ENCODE data around the gene SLC25A22. TPM values are rescaled to one million over a fixed set of nuclear protein-coding genes. Genes with fewer than 3 reads are reported as not detected.

The SLC25A22 gene
- total and polyA plus RNA-seq, 9 of the 15 experiments (the other 6 are each of a cell fraction or from before 2014, with no cell fraction given) = 0.41 to 55.4 (median 11.4) TPM

GRCh38 chr11:788009-788640, 10.0 kb downstream of the SLC25A22 start:
- FAIRE-seq (no peak), DNase-seq (ENCODE audit: extremely low read depth in 1 of 4, low spot score in 3 of 4) (no peak), ATAC-seq (no peak)
- POLR2A ChIA-PET = interaction anchor here (1.3 to 2.0 kb wide), 2 partner anchors 9 to 29 kb away, joined by 5 to 6 read pairs; no protein-coding TSS in a partner anchor
- no peak overlapping the region for H3K4me2 ChIP-seq (ENCODE audit: insufficient read depth, low read length)
- no peaks in the 10 kb centered on the region for H3K9me3 ChIP-seq (replicated peaks; ENCODE audit: control insufficient read depth, insufficient read depth, low read depth, low read length)
- H3K79me2 ChIP-seq (ENCODE audit: control insufficient read depth, insufficient read depth, low read length) = no peaks in the 10 kb centered on the region
- no peak overlapping the region for H3K4me3 ChIP-seq
- intact Hi-C loops (cut with micrococcal nuclease) = no loop called here
- no peak overlapping the region for H2AFZ ChIP-seq (ENCODE audit: low read depth, low read length)
- H3K4me1 ChIP-seq (replicated peaks in 1 of 2; ENCODE audit: control insufficient read depth in 2 of 2, insufficient read depth in 2 of 2, low read length in 2 of 2) = peaks cover 0 to 69% of the 10 kb centered on the region in 2 experiments; a peak in 2 of 5 replicates
- BruUV-seq (replicated peaks) = no TSS peak
- peaks cover 14% of the 10 kb centered on the region; the same call in 1 of the 3 replicates for H3K36me3 ChIP-seq (ENCODE audit: control insufficient read depth, insufficient read depth, low read length)
- TF ChIP-seq ZNF551 (CRISPR knock-in tag; IDR thresholded peaks at IDR 0.05) (no peak), YY1 (IDR thresholded peaks at IDR 0.05; ENCODE audit: borderline replicate concordance in 1 of 3, control insufficient read depth in 1 of 3, extremely low read depth in 1 of 3, insufficient read depth in 3 of 3, insufficient read length in 1 of 3, insufficient replicate concordance in 2 of 3, low read depth in 1 of 3, low read length in 2 of 3) (peak in 1 of 3 experiments; percentile 28), ZBTB7A (IDR thresholded peaks at IDR 0.05; ENCODE audit: borderline replicate concordance, control insufficient read depth, low read depth, low read length) (0 out of 2 replicates have a peak, but pooled peaks have one; percentile 18), POLR2G (IDR thresholded peaks at IDR 0.05; ENCODE audit: low read depth, low read length) (peak; percentile 59)
- H3K9ac ChIP-seq (ENCODE audit: insufficient read depth in 1 of 2, low read depth in 2 of 2, low read length in 2 of 2) = no peak overlapping the region
- 33% methylated on average over 25 of the region's 28 CpGs for WGBS (ENCODE audit: insufficient coverage, low coverage, missing lambda C conversion rate)
- in situ Hi-C loops (cut with MboI) = no loop called here
- CTCF ChIA-PET (ENCODE audit: low intra/inter-chr PET ratio) = no interaction called here
- H3K27me3 ChIP-seq (ENCODE audit: control insufficient read depth in 2 of 2, insufficient read depth in 2 of 2, low read length in 2 of 2) = no peaks in the 10 kb centered on the region
- H4K20me1 ChIP-seq (replicated peaks; ENCODE audit: control insufficient read depth, insufficient read depth, low read length) = no peaks in the 10 kb centered on the region
- H3K27ac ChIP-seq (ENCODE audit: extremely low read depth, low read depth, low read length) = no peak overlapping the region
- peaks cover 3% of the 10 kb centered on the region for H3K9me1 ChIP-seq (ENCODE audit: control insufficient read depth, insufficient read depth, low read length)

Data from K562 (cell line).